Measurements from ENCODE around the gene GLYAT.

Gene GLYAT

DNA sequence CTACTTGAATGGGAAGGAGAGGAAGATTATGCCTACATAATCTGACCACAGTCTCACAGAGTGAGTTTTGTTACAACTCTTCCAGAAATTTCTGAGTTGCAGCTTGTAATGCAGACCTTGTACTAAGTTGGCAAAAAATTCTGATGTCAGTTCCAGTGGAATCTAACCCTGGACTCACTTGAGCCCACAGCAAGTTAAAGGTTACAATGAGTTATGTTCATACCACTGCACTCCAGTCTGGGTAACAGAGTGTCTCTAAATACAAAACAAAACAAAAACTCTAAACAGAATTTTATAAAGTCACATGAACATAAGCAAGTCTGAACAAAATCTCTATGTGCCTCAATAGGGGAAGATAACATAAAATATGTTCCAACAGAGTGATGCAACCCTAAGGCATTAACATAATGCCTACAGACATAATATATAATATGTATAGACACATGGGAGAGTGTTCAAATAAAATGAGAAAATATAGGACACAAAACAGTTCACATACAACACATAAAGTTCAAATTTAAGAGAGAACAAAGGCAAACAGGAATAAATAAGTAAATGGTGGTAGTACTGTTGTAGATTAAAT, 1.1 kb downstream of the GLYAT start:
- Histone ChIP-seq H3K4me2 (ENCODE audit: low read depth, low read length, poor library complexity, severe bottlenecking) (no peak overlapping the region), H3F3A (ENCODE audit: insufficient read depth) (no peaks in the 10 kb centered on the region), H3K27me3 (ENCODE audit: low read length) (no peaks in the 10 kb centered on the region), H3K9me2 (replicated peaks; ENCODE audit: insufficient read depth, low read length) (no peaks in the 10 kb centered on the region), H3K27ac (ENCODE audit: low read depth, low read length) (no peak overlapping the region), H3K4me3 (ENCODE audit: insufficient read depth, low read length, poor library complexity, severe bottlenecking) (no peak overlapping the region), H3K9ac (ENCODE audit: low read length) (no peak overlapping the region), H3K36me3 (ENCODE audit: low read length) (no peaks in the 10 kb centered on the region), H3K79me2 (ENCODE audit: insufficient read depth, low read length) (no peaks in the 10 kb centered on the region), H2AFZ (ENCODE audit: low read depth, low read length, severe bottlenecking) (no peak overlapping the region), H3K9me3 (ENCODE audit: insufficient read depth, low read length) (no peaks in the 10 kb centered on the region), H4K20me1 (ENCODE audit: low read depth, low read length) (no peaks in the 10 kb centered on the region)
- TF ChIP-seq EZH2phosphoT487 (conservative IDR thresholded peaks at IDR 0.05; ENCODE audit: low read length) = no peak
- TF ChIP-seq, protein P1, sequence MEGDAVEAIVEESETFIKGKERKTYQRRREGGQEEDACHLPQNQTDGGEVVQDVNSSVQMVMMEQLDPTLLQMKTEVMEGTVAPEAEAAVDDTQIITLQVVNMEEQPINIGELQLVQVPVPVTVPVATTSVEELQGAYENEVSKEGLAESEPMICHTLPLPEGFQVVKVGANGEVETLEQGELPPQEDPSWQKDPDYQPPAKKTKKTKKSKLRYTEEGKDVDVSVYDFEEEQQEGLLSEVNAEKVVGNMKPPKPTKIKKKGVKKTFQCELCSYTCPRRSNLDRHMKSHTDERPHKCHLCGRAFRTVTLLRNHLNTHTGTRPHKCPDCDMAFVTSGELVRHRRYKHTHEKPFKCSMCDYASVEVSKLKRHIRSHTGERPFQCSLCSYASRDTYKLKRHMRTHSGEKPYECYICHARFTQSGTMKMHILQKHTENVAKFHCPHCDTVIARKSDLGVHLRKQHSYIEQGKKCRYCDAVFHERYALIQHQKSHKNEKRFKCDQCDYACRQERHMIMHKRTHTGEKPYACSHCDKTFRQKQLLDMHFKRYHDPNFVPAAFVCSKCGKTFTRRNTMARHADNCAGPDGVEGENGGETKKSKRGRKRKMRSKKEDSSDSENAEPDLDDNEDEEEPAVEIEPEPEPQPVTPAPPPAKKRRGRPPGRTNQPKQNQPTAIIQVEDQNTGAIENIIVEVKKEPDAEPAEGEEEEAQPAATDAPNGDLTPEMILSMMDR (IDR thresholded peaks at IDR 0.05; ENCODE audit: insufficient read depth, low read length, poor library complexity, severe bottlenecking) = no peak

- H3K9ac ChIP-seq (ENCODE audit: low read length) = no peak overlapping the region
- no peaks in the 10 kb centered on the region for H3K9me3 ChIP-seq (ENCODE audit: insufficient read depth, low read length)
- H3K4me2 ChIP-seq (ENCODE audit: low read depth, low read length, poor library complexity, severe bottlenecking) = no peak overlapping the region
- no peak overlapping the region for H3K4me3 ChIP-seq (ENCODE audit: insufficient read depth, low read length, poor library complexity, severe bottlenecking)
- no peaks in the 10 kb centered on the region for H4K20me1 ChIP-seq (ENCODE audit: low read depth, low read length)
- no peaks in the 10 kb centered on the region for H3K9me2 ChIP-seq (replicated peaks; ENCODE audit: insufficient read depth, low read length)
- H3K27ac ChIP-seq (ENCODE audit: low read depth, low read length) = no peak overlapping the region
- H3K27me3 ChIP-seq (ENCODE audit: low read length) = no peaks in the 10 kb centered on the region
- H2AFZ ChIP-seq (ENCODE audit: low read depth, low read length, severe bottlenecking) = no peak overlapping the region
- no peaks in the 10 kb centered on the region for H3F3A ChIP-seq (ENCODE audit: insufficient read depth)
- H3K79me2 ChIP-seq (ENCODE audit: insufficient read depth, low read length) = no peaks in the 10 kb centered on the region
- TF ChIP-seq, protein P1 (IDR thresholded peaks at IDR 0.05; ENCODE audit: insufficient read depth, low read length, poor library complexity, severe bottlenecking) = no peak
- TF ChIP-seq EZH2phosphoT487 (conservative IDR thresholded peaks at IDR 0.05; ENCODE audit: low read length) = no peak
- no peaks in the 10 kb centered on the region for H3K36me3 ChIP-seq (ENCODE audit: low read length)
These were observed 4.3 kb downstream of the GLYAT start for GRCh38 chr11:58727415-58727797.

DNA sequence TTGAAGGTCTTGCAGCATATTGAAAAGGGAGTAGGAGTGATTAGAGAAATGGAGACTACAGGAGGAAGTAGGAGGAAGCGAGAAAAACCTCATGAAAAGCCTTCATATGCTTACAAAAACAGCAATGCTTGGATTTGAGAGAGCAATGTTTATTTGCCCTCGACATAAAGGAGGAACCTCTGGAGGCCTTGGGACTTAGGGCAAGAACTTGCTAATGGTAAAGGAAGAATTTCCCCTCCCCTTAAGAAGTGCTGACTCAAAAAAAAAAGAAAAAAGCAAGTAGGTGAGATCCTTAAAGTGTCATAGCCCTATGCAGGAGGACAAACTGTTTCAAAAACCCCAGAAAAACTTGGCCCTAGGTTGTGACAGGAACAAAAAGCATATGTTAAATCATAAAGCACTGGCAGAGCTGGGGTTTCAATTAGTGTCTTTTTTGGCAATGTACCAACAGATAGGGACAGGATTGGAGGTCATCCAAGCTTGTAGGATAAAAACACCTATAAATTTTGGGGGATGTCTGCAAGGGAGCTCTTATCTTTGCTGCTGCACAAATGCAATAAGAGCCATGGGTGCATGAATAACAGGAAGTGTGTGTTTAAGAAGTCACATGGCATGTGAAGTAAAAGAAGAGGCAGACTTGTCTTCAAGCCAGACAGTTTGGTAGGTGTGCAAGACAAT, 4.9 kb downstream of the GLYAT start:
- Histone ChIP-seq H2AFZ (ENCODE audit: low read depth, low read length, severe bottlenecking) (no peak overlapping the region), H3K27me3 (ENCODE audit: low read length) (no peaks in the 10 kb centered on the region), H3K9ac (ENCODE audit: low read length) (no peak overlapping the region), H3K79me2 (ENCODE audit: insufficient read depth, low read length) (no peaks in the 10 kb centered on the region), H3F3A (ENCODE audit: insufficient read depth) (no peaks in the 10 kb centered on the region), H4K20me1 (ENCODE audit: low read depth, low read length) (no peaks in the 10 kb centered on the region), H3K9me3 (ENCODE audit: insufficient read depth, low read length) (no peaks in the 10 kb centered on the region), H3K4me2 (ENCODE audit: low read depth, low read length, poor library complexity, severe bottlenecking) (no peak overlapping the region), H3K27ac (ENCODE audit: low read depth, low read length) (no peak overlapping the region), H3K9me2 (replicated peaks; ENCODE audit: insufficient read depth, low read length) (no peaks in the 10 kb centered on the region), H3K36me3 (ENCODE audit: low read length) (no peaks in the 10 kb centered on the region), H3K4me3 (ENCODE audit: insufficient read depth, low read length, poor library complexity, severe bottlenecking) (no peak overlapping the region)
- TF ChIP-seq, protein P1 (IDR thresholded peaks at IDR 0.05; ENCODE audit: insufficient read depth, low read length, poor library complexity, severe bottlenecking) = no peak

Data from SU-DHL-6 (cell line).